Mesendoderm (in vitro differentiated cells): ENCODE measurements around the gene CENPT.
A peak's percentile ranks its signal among the peaks of the same experiment; 100 is the strongest.

Source experiments
- DNase-seq: peaks from one replicate; pipeline ENCODE4 v3.0.0; 2013
- H2AK5ac ChIP-seq: 2 replicates; pipeline ENCODE4 v1.6.1; 2013; ENCODE audit warnings: low read length, inconsistent platforms
- H2BK120ac ChIP-seq: 2 replicates; pipeline ENCODE4 v1.6.1; 2013; ENCODE audit warnings: low read depth, mild to moderate bottlenecking, low read length, moderate library complexity, mixed read lengths
- H2BK15ac ChIP-seq: replicated peaks from 2 replicates; pipeline ENCODE4 v1.6.1; 2013; ENCODE audit warnings: low read depth, mild to moderate bottlenecking, moderate library complexity
- H2BK5ac ChIP-seq: 2 replicates; pipeline ENCODE4 v1.6.1; 2013; ENCODE audit warnings: low read length, inconsistent platforms
- H3K18ac ChIP-seq: 2 replicates; pipeline ENCODE4 v1.6.1; 2013; ENCODE audit warnings: mild to moderate bottlenecking, low read length, mixed read lengths
- H3K23ac ChIP-seq: one replicate; pipeline ENCODE4 v1.6.1; 2013; ENCODE audit warnings: low read length
- H3K27ac ChIP-seq: 2 replicates; pipeline ENCODE4 v1.5.1; 2013; ENCODE audit warnings: low read depth, mild to moderate bottlenecking, inconsistent platforms, low read length, moderate library complexity
- H3K27me3 ChIP-seq: 2 replicates; pipeline ENCODE4 v1.6.1; 2013; ENCODE audit warnings: low read length, control low read depth, mild to moderate bottlenecking, inconsistent platforms; ENCODE audit not compliant: insufficient read depth, poor library complexity
- H3K36me3 ChIP-seq: 2 replicates; pipeline ENCODE4 v1.6.1; 2013; ENCODE audit warnings: low read length, inconsistent platforms; ENCODE audit not compliant: control insufficient read depth, insufficient read depth
- H3K4ac ChIP-seq: one replicate; pipeline ENCODE4 v1.6.1; 2013; ENCODE audit warnings: low read depth, mild to moderate bottlenecking, low read length, moderate library complexity
- H3K4me1 ChIP-seq: 2 replicates; pipeline ENCODE4 v1.6.1; 2013; ENCODE audit warnings: low read depth, low read length, inconsistent platforms; ENCODE audit not compliant: control insufficient read depth
- H3K4me2 ChIP-seq: 2 replicates; pipeline ENCODE4 v1.6.1; 2013; ENCODE audit warnings: low read length
- H3K4me3 ChIP-seq: 2 replicates; pipeline ENCODE4 v1.5.1; 2013; ENCODE audit warnings: mild to moderate bottlenecking, low read length
- H3K56ac ChIP-seq: one replicate; pipeline ENCODE4 v1.6.1; 2013; ENCODE audit warnings: low read length
- H3K79me1 ChIP-seq: 2 replicates; pipeline ENCODE4 v1.6.1; 2013; ENCODE audit warnings: low read length, inconsistent platforms
- H3K79me2 ChIP-seq: 2 replicates; pipeline ENCODE4 v1.6.1; 2013; ENCODE audit warnings: mild to moderate bottlenecking, low read length; ENCODE audit not compliant: control insufficient read depth, insufficient read depth
- H3K9ac ChIP-seq: 2 replicates; pipeline ENCODE4 v1.6.1; 2013; ENCODE audit warnings: low read length, inconsistent platforms
- H4K5ac ChIP-seq: one replicate; pipeline ENCODE4 v1.6.1; 2013; ENCODE audit warnings: low read length
- H4K8ac ChIP-seq: one replicate; pipeline ENCODE4 v1.6.1; 2013; ENCODE audit warnings: low read depth, mild to moderate bottlenecking, control low read depth, low read length, moderate library complexity
- whole genome bisulfite sequencing: extraction: QIAGEN DNeasy Blood & Tissue Kit; methylation state at CpG from one replicate; pipeline ENCODE4 v1.1.7; 2013; ENCODE audit warnings: low lambda C conversion rate, missing lambda C conversion rate; ENCODE audit not compliant: insufficient coverage; ENCODE audit errors: extremely low coverage; 5-methylcytosine and 5-hydroxymethylcytosine counted together

Gene CENPT

GRCh38 chr16:67888331-67888730 is 40.8 kb upstream of the CENPT start:
- H3K18ac ChIP-seq = no peak overlapping the region
- H3K56ac ChIP-seq = no peak overlapping the region
- no peak overlapping the region for H3K4ac ChIP-seq
- peaks cover 1% of the 10 kb centered on the region for H3K79me2 ChIP-seq
- no peaks in the 10 kb centered on the region for H3K27me3 ChIP-seq
- peaks cover 3% of the 10 kb centered on the region for H3K4me1 ChIP-seq
- H3K4me2 ChIP-seq = no peak overlapping the region
- no peak for DNase-seq
- no peak overlapping the region for H3K9ac ChIP-seq
- H3K4me3 ChIP-seq = no peak overlapping the region
- WGBS = no CpG with 5 or more reads among the region's 3 CpGs
- no peak overlapping the region for H3K27ac ChIP-seq
- no peak overlapping the region for H2BK5ac ChIP-seq
- H2BK15ac ChIP-seq = no peak overlapping the region
- no peak overlapping the region for H2BK120ac ChIP-seq
- peaks cover under 1% of the 10 kb centered on the region for H3K79me1 ChIP-seq
- H3K36me3 ChIP-seq = no peaks in the 10 kb centered on the region
- no peak overlapping the region for H2AK5ac ChIP-seq
- H4K8ac ChIP-seq = no peak overlapping the region
- no peak overlapping the region for H3K23ac ChIP-seq
- no peak overlapping the region for H4K5ac ChIP-seq

- peaks cover 4% of the 10 kb centered on the region for H3K36me3 ChIP-seq
- peak; percentile 57 for DNase-seq
- H2BK5ac ChIP-seq = no peak overlapping the region
- no peak overlapping the region for H3K9ac ChIP-seq
- H3K27me3 ChIP-seq = no peaks in the 10 kb centered on the region
- no peak overlapping the region for H3K4me2 ChIP-seq
- no peak overlapping the region for H4K8ac ChIP-seq
- no peak overlapping the region for H3K4me3 ChIP-seq
- H3K27ac ChIP-seq = no peak overlapping the region
- H3K23ac ChIP-seq = no peak overlapping the region
- WGBS = no CpG with 5 or more reads among the region's 5 CpGs
- no peak overlapping the region for H2BK120ac ChIP-seq
- no peak overlapping the region for H3K18ac ChIP-seq
- no peaks in the 10 kb centered on the region for H3K79me2 ChIP-seq
- no peak overlapping the region for H2BK15ac ChIP-seq
- H2AK5ac ChIP-seq = no peak overlapping the region
- peaks cover 3% of the 10 kb centered on the region for H3K4me1 ChIP-seq
- no peak overlapping the region for H3K4ac ChIP-seq
- H3K79me1 ChIP-seq = no peaks in the 10 kb centered on the region
- no peak overlapping the region for H4K5ac ChIP-seq
- H3K56ac ChIP-seq = peak overlapping the region; percentile 49
These were observed 38.9 kb upstream of the CENPT start for GRCh38 chr16:67886387-67886786.

- no peak overlapping the region for H2BK120ac ChIP-seq
- H3K4me1 ChIP-seq = peaks cover 3% of the 10 kb centered on the region
- H3K23ac ChIP-seq = no peak overlapping the region
- H2BK5ac ChIP-seq = no peak overlapping the region
- H3K36me3 ChIP-seq = peaks cover 9% of the 10 kb centered on the region
- no peaks in the 10 kb centered on the region for H3K79me1 ChIP-seq
- H3K4me2 ChIP-seq = no peak overlapping the region
- H3K4me3 ChIP-seq = no peak overlapping the region
- H3K4ac ChIP-seq = no peak overlapping the region
- H4K8ac ChIP-seq = no peak overlapping the region
- H3K27me3 ChIP-seq = no peaks in the 10 kb centered on the region
- no peak for DNase-seq
- H3K9ac ChIP-seq = no peak overlapping the region
- H4K5ac ChIP-seq = no peak overlapping the region
- H2BK15ac ChIP-seq = no peak overlapping the region
- H3K18ac ChIP-seq = no peak overlapping the region
- no peaks in the 10 kb centered on the region for H3K79me2 ChIP-seq
- no CpG with 5 or more reads among the region's 19 CpGs for whole genome bisulfite sequencing
- no peak overlapping the region for H3K56ac ChIP-seq
- no peak overlapping the region for H2AK5ac ChIP-seq
- H3K27ac ChIP-seq = no peak overlapping the region
These were observed 38.5 kb upstream of the CENPT start for GRCh38 chr16:67885976-67886375.

- H3K4me3 ChIP-seq = no peak overlapping the region
- peaks cover 10% of the 10 kb centered on the region for H3K36me3 ChIP-seq
- no peak overlapping the region for H4K8ac ChIP-seq
- no peak overlapping the region for H3K18ac ChIP-seq
- no peak overlapping the region for H3K23ac ChIP-seq
- peak; percentile 56 for DNase-seq
- H3K4me1 ChIP-seq = peaks cover 3% of the 10 kb centered on the region
- no peak overlapping the region for H3K9ac ChIP-seq
- H2BK5ac ChIP-seq = no peak overlapping the region
- no peaks in the 10 kb centered on the region for H3K79me1 ChIP-seq
- no peaks in the 10 kb centered on the region for H3K79me2 ChIP-seq
- H2AK5ac ChIP-seq = no peak overlapping the region
- no peak overlapping the region for H3K27ac ChIP-seq
- H4K5ac ChIP-seq = no peak overlapping the region
- peak overlapping the region; percentile 49 for H3K56ac ChIP-seq
- no peak overlapping the region for H2BK15ac ChIP-seq
- H3K4me2 ChIP-seq = no peak overlapping the region
- no peaks in the 10 kb centered on the region for H3K27me3 ChIP-seq
- H3K4ac ChIP-seq = no peak overlapping the region
- no CpG with 5 or more reads among the region's 12 CpGs for WGBS
- no peak overlapping the region for H2BK120ac ChIP-seq
These were observed 38.1 kb upstream of the CENPT start for GRCh38 chr16:67885545-67885944.

- no peaks in the 10 kb centered on the region for H3K27me3 ChIP-seq
- peaks cover 15% of the 10 kb centered on the region for H3K36me3 ChIP-seq
- no peak within 1 kb of the TSS for H2AK5ac ChIP-seq
- H2BK120ac ChIP-seq = no peak within 1 kb of the TSS
- H2BK5ac ChIP-seq = no peak within 1 kb of the TSS
- H3K4me3 ChIP-seq = no peak within 1 kb of the TSS
- H2BK15ac ChIP-seq = no peak within 1 kb of the TSS
- H4K8ac ChIP-seq = no peak within 1 kb of the TSS
- H3K4ac ChIP-seq = no peak within 1 kb of the TSS
- peak within 1 kb of the TSS; percentile 18 for H3K4me2 ChIP-seq
- H4K5ac ChIP-seq = no peak within 1 kb of the TSS
- no peak within 1 kb of the TSS for H3K18ac ChIP-seq
- H3K23ac ChIP-seq = no peak within 1 kb of the TSS
- DNase-seq = peak; percentile 95
- peak within 1 kb of the TSS; percentile 64 for H3K56ac ChIP-seq
- WGBS = no CpG with 5 or more reads among the region's 22 CpGs
- H3K79me2 ChIP-seq = no peaks in the 10 kb centered on the region
- peaks cover 3% of the 10 kb centered on the region for H3K4me1 ChIP-seq
- peak within 1 kb of the TSS; percentile 52 for H3K9ac ChIP-seq
- H3K79me1 ChIP-seq = no peaks in the 10 kb centered on the region
- H3K27ac ChIP-seq = no peak within 1 kb of the TSS
These were observed 37.2 kb upstream of the CENPT start, which contains the start of gene NRN1L for GRCh38 chr16:67884684-67885083. TSS of gene NRN1L (plus strand) at chr16:67884885. CDS start at chr16:67884904, 19 bp downstream.

GRCh38 chr16:67883872-67884261 is 36.4 kb upstream of the CENPT start:
- Histone ChIP-seq H3K4me2 (no peak overlapping the region), H4K5ac (no peak overlapping the region), H2AK5ac (no peak overlapping the region), H3K79me2 (no peaks in the 10 kb centered on the region), H2BK120ac (no peak overlapping the region), H3K4me1 (peaks cover 3% of the 10 kb centered on the region), H3K9ac (no peak overlapping the region), H3K27ac (no peak overlapping the region), H2BK5ac (no peak overlapping the region), H3K79me1 (no peaks in the 10 kb centered on the region), H3K4me3 (no peak overlapping the region), H3K18ac (no peak overlapping the region), H2BK15ac (no peak overlapping the region), H3K56ac (no peak overlapping the region), H4K8ac (no peak overlapping the region), H3K23ac (no peak overlapping the region), H3K27me3 (no peaks in the 10 kb centered on the region), H3K36me3 (peaks cover 17% of the 10 kb centered on the region), H3K4ac (no peak overlapping the region)
- WGBS = no CpG with 5 or more reads among the region's 11 CpGs
- peak; percentile 73 for DNase-seq
